Endometrium (tissue), 2 donors: ENCODE measurements around the gene MKNK1.

Experiments
- FAIRE-seq: peaks from 2 replicates; lab custom pipeline; 2012; peaks lifted over from hg19 to GRCh38; lab: Jason Lieb, UNC
- donor health status: control.
- donor health status: control.

The MKNK1 gene

GRCh38 chr1:46538147-46538546, 65.9 kb downstream of the MKNK1 start:
- no peak for FAIRE-seq

DNA sequence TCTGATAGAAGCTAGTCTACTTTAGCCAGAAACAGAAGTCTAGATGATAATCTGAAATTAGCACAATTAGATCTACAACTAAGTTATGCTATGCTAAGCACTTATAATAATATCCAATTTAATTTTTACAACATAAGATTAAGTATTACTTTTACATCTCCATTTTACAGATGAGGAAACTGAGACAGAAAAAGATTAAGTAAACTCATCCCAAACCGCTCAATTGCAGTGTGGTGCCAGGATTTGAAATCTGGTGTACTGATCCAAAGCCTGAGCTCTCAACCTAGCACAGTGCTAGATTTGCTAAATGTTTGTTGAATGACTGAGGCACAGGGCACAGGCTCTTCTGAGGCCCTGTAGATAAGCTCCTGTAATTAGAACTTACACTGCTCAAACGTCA, 66.4 kb downstream of the MKNK1 start:
- no peak for FAIRE-seq

DNA sequence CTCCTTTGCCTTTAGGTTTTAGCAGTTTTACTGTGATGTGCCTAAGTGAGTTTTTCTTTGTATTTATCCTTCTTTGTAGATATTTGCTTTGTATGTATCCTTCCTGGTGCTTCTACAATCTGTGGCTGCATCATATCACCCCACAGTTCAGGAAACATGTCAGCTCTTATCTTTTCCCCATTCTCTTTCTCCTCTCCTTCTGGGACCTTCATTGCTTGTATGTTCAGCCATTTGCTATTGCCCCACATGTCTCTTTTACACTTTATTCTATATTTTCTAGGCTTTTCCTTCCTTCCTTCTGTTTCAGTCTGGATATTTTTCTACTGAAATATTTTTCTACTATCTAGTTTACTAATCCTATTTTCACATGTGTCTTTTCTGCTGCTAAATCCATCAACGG, 67.5 kb downstream of the MKNK1 start:
- no peak for FAIRE-seq

GRCh38 chr1:46535063-46535462, 69.0 kb downstream of the MKNK1 start:
- no peak for FAIRE-seq

GRCh38 chr1:46533179-46533864, 70.7 kb downstream of the MKNK1 start:
- no peak for FAIRE-seq

DNA sequence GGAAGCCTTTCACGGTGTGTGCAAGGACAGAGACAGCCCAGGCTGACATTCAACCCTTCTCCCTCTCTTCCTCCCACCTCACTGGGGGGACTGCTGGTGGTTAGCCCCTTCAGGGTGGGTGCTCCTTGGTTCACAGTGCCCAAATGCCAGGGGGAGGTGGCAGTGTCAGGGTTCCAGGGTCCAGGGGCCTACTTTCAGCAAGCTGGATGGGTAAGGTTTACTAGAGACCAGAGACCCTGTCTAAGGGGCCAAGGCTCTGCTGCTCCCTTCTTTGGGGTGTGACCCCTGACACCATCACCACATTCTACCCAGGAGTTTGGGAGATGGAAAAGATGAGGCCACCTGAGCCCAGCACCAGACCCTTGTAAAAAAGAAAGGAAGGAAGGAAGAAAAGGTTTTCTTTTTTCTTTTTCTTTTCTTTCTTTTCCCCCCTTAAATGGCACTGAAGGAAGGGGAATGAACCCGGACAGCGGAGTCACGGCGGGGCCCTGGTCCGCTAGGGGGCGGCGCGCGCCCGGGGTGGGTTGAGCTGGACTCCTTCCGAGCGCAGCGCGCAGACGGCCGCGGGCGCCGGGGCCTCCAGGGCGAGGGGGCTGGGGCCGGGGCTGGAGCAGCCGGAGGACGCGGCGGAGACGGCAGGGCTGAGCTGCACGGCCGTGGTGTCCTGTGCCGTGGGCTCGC, 71.4 kb downstream of the MKNK1 start:
- FAIRE-seq, result no peak

DNA sequence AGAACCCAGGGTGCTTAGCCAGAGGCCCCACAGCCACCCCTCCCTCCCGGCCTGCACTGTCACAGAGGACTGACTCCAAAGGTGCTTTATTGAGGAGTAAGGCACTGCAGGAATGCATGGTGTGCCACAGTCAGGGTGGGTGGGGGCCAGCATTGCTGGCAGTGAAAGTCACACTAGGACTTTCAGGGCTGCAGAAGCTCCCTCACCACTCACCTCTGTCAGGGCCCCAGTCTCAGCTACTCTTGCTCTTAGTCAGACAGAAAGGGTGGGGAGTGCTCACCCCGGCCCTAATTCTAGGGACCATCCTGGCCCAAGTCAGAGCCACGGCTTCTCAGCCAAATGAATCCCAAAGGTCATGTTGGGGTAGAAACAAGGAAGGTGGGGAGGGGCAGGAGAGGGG, 72.0 kb downstream of the MKNK1 start:
- FAIRE-seq, result no peak

DNA sequence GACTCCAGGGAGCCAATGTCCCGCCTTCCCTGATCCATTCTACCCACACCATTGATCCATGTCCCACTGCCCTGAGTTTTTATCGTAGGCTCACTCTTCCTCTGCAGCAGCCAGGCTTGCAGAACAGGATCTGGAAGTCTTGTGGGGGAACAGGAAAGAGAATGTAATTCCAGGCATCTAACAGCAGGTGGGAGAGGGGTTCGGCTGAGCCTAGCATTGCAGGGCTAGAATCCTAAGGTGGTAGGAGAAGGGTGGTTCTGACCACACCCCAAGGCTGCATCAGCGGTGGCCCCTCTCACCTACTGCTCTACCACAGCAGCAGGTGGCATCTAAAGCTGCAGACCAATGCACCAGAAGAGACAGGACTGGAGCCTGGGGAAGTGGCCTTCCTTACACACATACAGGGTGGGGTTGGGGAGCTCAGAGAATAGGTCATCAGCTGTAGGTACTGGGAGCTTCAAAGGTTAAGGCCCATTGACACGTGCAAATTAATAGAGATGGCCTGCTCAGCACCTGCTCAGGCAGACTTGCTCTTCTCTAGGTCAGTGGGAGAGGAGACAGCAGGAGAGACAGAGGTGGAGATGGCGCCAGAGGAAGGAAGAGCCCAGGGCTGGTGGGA, 73.2 kb downstream of the MKNK1 start:
- FAIRE-seq, result no peak

- no peak for FAIRE-seq
Measured at GRCh38 chr1:46530311-46530710, 73.8 kb downstream of the MKNK1 start.

GRCh38 chr1:46529031-46529630, 74.9 kb downstream of the MKNK1 start:
- FAIRE-seq, result no peak

DNA sequence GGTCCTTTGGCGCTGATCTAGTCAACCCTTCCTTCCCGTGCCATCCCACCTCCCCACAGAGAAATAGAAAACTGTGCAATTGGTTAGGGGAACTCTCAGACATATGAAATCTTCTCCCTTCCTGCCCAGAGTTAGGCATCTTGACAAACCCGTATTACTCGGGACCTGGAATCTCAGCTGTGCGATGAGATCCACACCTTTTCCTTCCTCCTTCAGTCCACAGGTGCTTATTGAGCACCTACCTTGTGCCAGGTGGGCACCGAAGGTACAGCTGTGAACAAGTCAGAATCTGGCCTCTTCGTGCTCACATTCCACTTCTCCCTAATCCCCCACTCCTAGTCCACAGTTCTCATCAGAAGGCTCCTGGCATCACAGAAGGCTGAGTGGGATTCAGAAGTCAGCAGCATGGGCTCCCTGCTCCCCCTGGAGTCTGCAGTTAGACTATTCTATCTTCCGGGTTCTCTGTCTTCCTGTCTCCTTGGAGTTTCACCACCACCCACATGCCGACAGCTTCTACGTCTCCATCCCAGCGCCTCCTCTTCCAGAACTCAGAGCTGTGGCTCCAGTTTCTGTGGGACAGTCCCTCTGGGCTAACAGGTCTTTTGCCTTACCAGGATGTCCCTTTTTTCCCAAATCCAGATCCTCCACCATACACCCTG, 75.6 kb downstream of the MKNK1 start:
- no peak for FAIRE-seq

DNA sequence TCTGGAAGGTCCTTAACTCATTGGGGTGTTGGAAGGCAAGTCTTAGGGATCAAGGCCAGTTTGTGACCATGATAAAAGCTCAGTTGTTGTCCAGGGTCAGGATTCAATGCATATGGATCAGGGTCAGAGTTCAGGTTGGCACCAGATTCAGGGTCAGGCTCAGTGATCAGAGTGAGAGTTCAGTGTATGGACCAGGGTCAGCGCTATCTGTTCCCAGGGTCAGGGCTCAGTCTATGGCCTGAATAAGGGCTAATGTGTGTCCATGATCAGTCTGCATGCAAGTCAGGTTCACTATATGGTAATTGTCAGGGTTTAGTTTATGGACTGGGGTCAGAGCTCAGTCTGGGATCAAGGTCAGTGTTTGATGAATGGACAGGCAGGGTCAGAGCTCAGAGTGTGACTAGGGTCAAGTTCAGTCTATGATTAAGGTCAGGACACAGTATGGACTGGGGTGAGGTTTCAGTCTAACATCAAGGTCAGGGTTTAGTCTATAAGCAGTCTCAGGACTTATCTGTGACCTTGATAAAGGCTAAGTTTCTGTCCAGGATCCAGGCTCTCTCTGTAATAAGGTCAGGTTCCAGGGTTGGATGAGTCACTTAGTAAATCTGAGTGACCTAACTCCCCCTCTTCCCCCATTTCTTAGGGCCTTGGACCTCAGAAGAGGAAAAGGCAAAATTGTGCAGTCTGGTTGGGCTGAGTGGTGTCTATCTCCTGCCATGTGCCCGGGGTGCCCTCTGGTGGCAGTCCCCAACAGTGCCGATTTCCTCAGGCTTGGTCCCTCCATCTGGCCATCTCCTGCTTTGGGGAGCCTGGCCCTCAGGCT, 76.4 kb downstream of the MKNK1 start:
- FAIRE-seq, result no peak

GRCh38 chr1:46526691-46527291, 77.3 kb downstream of the MKNK1 start:
- no peak for FAIRE-seq

DNA sequence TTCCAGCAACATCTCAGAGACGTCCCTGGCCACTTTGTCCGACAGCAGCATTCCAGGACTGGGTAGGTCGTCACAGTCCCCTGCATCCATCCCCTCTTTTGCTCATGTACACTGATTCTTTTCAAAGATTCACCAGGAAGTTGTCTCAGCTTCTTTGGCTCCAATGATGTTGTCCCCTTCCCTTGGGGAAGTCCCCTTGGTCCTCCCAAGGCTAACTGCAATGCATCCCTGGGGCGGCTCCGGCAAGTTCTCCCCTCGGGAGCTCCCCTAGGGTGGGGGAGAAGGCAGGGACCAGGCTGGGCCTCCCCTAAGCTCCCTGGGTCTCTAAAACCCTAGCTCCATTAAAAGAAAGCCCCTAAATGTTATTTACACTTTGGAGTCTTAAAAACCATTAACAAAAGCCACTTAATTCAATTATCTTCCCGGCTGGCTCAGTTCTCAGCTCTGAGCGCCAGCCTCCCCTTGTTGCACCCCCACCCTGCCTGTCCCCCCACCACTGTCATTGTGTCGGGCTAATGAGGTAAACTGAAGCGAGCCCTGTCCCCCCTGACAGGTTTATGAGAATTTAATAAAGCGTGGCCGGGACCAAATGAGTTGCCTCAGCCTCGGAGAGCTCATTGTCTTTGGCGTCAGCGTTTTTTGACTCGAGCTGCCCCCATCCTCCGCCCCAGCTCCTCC, 77.9 kb downstream of the MKNK1 start:
- FAIRE-seq, result no peak

DNA sequence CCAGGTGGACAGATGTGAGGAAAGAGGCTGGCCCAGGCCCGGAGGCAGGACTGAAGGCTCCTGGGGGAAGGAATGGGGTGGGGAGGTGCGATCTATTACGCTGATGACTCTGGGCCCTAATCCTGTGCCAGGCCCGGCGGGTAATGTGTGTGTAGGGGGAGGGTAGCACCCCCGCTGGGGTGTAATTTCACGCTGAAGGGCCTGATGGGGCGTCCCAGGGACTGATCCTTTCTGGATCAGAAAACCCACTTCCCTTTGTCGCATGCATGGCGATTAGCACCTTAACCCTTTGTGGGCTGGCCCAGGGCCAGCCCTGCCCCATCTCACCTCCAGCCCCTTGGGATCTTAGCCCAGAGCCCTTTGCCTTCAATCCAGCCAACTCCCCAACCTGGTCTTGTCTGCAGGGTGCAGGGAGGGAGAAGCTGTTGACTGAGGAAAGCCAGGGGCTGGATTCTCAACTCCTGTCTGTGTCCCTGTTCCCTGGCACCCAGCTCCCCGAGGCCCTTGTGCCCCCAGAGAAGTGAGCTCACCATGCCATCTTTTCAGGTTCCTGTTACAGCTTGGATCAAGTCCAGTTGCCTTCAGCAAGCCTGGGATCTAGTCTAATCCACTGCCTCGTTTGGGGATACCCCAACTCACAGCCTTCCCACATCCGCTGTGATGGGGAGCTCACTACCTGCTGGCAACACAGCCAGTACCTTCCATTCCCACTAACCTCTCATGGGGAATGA, 78.7 kb downstream of the MKNK1 start:
- FAIRE-seq, result no peak

GRCh38 chr1:46524843-46525242, 79.2 kb downstream of the MKNK1 start:
- FAIRE-seq, result no peak

DNA sequence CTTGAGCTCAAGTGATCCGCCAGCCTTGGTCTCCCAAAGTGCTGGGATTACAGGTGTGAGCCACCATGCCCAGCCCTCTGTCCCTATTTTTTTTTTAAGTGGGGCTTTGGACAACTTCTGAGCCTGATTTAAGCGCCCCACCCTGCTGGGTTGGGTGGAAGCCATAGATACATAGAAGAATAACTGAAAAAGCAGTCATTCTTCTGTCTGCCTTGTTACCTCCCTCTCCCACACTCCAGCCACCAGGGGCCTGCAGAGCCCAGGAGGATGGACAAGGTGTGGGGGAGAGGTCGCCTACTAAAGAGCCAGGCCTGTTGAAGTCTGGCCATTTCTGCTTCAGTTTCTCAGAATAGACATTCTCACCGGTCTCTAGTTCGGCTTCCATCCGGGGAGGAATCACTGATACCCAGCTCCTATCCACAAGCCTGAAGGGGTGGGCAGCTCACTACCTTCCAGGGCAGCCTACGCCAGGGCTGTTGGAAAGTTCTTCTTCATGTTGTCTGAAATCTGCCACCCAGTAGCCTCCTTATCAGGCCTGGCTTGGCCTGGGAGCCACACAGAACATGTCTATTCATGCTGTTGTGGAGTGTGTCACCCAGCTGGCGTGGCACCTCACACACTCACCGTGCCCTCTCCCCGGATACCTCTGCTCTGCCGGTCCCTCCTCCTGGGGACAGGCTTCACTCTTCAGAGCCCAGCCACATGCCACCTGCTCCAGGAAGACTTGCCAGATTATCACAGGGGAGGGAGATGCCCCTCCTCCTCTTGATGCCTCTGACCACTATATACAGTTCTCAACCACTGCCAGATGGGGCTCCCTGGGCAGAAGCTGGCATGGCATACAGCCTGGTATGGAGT, 80.3 kb downstream of the MKNK1 start:
- no peak for FAIRE-seq

DNA sequence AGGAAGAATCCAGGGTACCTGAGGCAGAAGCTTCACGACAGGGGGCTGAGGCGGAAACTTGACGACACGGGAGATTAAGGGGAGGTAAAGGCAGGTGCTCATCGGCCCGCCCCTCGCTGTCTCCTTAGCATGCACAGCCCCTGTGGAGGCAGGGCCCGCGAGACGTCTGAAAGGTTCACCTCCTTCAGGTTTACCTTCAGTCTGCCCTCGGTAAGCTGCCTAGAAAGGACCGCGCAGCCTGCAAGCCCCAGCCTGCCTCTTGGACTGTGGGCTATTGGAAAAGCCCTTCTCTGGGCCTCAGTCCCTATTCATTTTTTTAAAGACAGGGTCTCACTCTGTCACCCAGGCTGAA, 81.1 kb downstream of the MKNK1 start:
- FAIRE-seq, result no peak
